Loucy (cell line): ENCODE measurements around the gene CFAP45.

Experiments used
- CTCF ChIP-seq: fragments of 200-600 bp; sonication (generic); conservative IDR thresholded peaks from 2 replicates; pipeline ENCODE4 v1.5.1; 2014; ENCODE audit warnings: mild to moderate bottlenecking, antibody characterized with exemption, low read length
- EZH2phosphoT487 ChIP-seq: fragments of 200-600 bp; IDR thresholded peaks from 2 replicates; pipeline ENCODE4 v1.6.1; 2018; ENCODE audit warnings: antibody characterized with exemption, mild to moderate bottlenecking, moderate library complexity, borderline replicate concordance

DNA sequence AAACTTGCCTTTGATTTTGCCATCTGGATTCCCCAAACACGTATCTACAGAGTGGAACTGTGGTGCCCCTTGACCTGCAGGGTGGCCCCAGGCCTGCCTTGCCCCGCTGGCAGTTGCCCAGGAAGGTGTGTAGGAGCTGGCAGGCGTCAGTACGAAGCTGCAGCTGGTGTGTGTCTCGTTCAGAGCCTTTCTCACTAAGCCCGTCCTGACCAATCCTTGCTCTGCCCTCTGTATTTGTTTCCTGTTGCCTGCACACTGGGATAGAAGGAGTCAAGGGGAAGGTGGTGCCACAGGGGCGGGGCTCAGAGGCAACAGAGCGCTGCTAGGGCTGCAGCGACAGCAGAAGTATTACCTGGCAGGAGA lies 32.3 kb downstream of the CFAP45 start:
- TF ChIP-seq CTCF (no peak), EZH2phosphoT487 (no peak)
